ENCODE measurements around the gene TRIM14. TPM values are rescaled to one million over a fixed set of nuclear protein-coding genes. Genes with fewer than 3 reads are reported as not detected.
A peak's percentile ranks its signal among the peaks of the same experiment; 100 is the strongest.
"Not testable (repeated sequence)": the region's sequence is repeated elsewhere in the genome, so short reads cannot be mapped to it uniquely, and the experiment has no call there.

Gene TRIM14
- total RNA-seq, 2 experiments from 2014 or later = 23.5 to 23.6 TPM

GRCh38 chr9:98121058-98121457 is 2.0 kb upstream of the TRIM14 start:
- Mint-ChIP-seq H3K4me3 (peak overlapping the region; percentile 84), H3K27me3 (no peaks in the 10 kb centered on the region), H3K27ac (peak overlapping the region; percentile 95), H3K4me1 (ENCODE audit: low read depth) (peaks cover 54% of the 10 kb centered on the region), H3K9me3 (no peaks in the 10 kb centered on the region), H3K36me3 (ENCODE audit: low read depth) (peaks cover 32% of the 10 kb centered on the region)
- peak overlapping the region in 1 of 2 donors; percentile 37 for H3K27ac ChIP-seq (ENCODE audit: low read depth in 1 of 2, low read length in 2 of 2)
- peak; percentile 18 for ATAC-seq (ENCODE audit: poor library complexity)
- H3K27me3 ChIP-seq (ENCODE audit: control insufficient read depth in 1 of 2, insufficient read depth in 2 of 2, low read length in 2 of 2) = no peaks in the 10 kb centered on the region
- no peak overlapping the region for H3K4me3 ChIP-seq (ENCODE audit: low read length)
- intact Hi-C loops (cut with DNase I, micrococcal nuclease) = loop anchor here in 1 of 2 experiments (5.0 kb wide), 1 partner anchor 709 kb away; the partner anchor contains the start of gene TDRD7
- POLR2A ChIA-PET = interaction anchor here (0.9 to 6.1 kb wide), 12 partner anchors 10 to 215 kb away, joined by 3 to 138 read pairs (median 9); partner anchors contain the start of genes CORO2A and TBC1D2
- peak in 3 of 14 experiments; percentile 45 to 68 (median 55) for DNase-seq
- CTCF ChIA-PET = interaction anchor here (0.6 to 1.8 kb wide), 6 partner anchors 8 to 135 kb away, joined by 3 to 8 read pairs (median 4); partner anchors contain the start of genes CORO2A and TBC1D2
- no peaks in the 10 kb centered on the region for H3K9me3 ChIP-seq (ENCODE audit: control insufficient read depth in 1 of 2, insufficient read depth in 1 of 2, low read length in 2 of 2)
- TF ChIP-seq CTCF (IDR thresholded peaks at IDR 0.05) = no peak
- H3K4me1 ChIP-seq (ENCODE audit: insufficient read depth, low read length) = peaks cover 55% of the 10 kb centered on the region
- peaks cover 11% of the 10 kb centered on the region for H3K36me3 ChIP-seq (ENCODE audit: insufficient read depth, low read length)

GRCh38 chr9:98120476-98120875 is 1.5 kb upstream of the TRIM14 start:
- no peak for TF ChIP-seq CTCF (IDR thresholded peaks at IDR 0.05)
- peaks cover 16% of the 10 kb centered on the region for H3K36me3 ChIP-seq (ENCODE audit: insufficient read depth, low read length)
- intact Hi-C loops (cut with DNase I, micrococcal nuclease) = loop anchor here in 1 of 2 experiments (5.0 kb wide), 1 partner anchor 708 kb away; the partner anchor contains the start of gene TDRD7
- ChIA-PET POLR2A (interaction anchor here (0.7 to 6.1 kb wide), 14 partner anchors 9 to 215 kb away, joined by 3 to 138 read pairs (median 8); partner anchors contain the start of genes ANP32B, CORO2A and TBC1D2), CTCF (interaction anchor here (0.7 to 1.8 kb wide), 5 partner anchors 19 to 135 kb away, joined by 3 to 8 read pairs (median 4); partner anchors contain the start of genes CORO2A and TBC1D2)
- H3K27me3 ChIP-seq (ENCODE audit: control insufficient read depth in 1 of 2, insufficient read depth in 2 of 2, low read length in 2 of 2) = no peaks in the 10 kb centered on the region
- DNase-seq (no peak), ATAC-seq (ENCODE audit: poor library complexity) (no peak)
- H3K4me3 ChIP-seq (ENCODE audit: low read length) = no peak overlapping the region
- peak overlapping the region; percentile 95 for H3K27ac Mint-ChIP-seq
- H3K9me3 ChIP-seq (ENCODE audit: control insufficient read depth in 1 of 2, insufficient read depth in 1 of 2, low read length in 2 of 2) = no peaks in the 10 kb centered on the region
- peak overlapping the region; percentile 84 for H3K4me3 Mint-ChIP-seq
- H3K4me1 ChIP-seq (ENCODE audit: insufficient read depth, low read length) = peaks cover 60% of the 10 kb centered on the region
- no peaks in the 10 kb centered on the region for H3K9me3 Mint-ChIP-seq
- peaks cover 37% of the 10 kb centered on the region for H3K36me3 Mint-ChIP-seq (ENCODE audit: low read depth)
- H3K27ac ChIP-seq (ENCODE audit: low read depth in 1 of 2, low read length in 2 of 2) = peak overlapping the region; percentile 37 to 79
- no peaks in the 10 kb centered on the region for H3K27me3 Mint-ChIP-seq
- peaks cover 57% of the 10 kb centered on the region for H3K4me1 Mint-ChIP-seq (ENCODE audit: low read depth)

- peaks cover 73% of the 10 kb centered on the region for H3K4me1 Mint-ChIP-seq (ENCODE audit: low read depth)
- H3K27ac Mint-ChIP-seq = peak overlapping the region; percentile 95
- ChIA-PET POLR2A (interaction anchor here (0.7 to 6.1 kb wide), 13 partner anchors 9 to 421 kb away, joined by 3 to 138 read pairs (median 7); partner anchors contain the start of genes ANP32B, CORO2A, TBC1D2 and TRMO), CTCF (interaction anchor here (0.7 to 3.1 kb wide), 16 partner anchors 9 to 216 kb away, joined by 3 to 26 read pairs (median 4); partner anchors contain the start of gene NANS)
- Histone ChIP-seq H3K36me3 (ENCODE audit: insufficient read depth, low read length) (peaks cover 11% of the 10 kb centered on the region), H3K9me3 (ENCODE audit: control insufficient read depth in 1 of 2, insufficient read depth in 1 of 2, low read length in 2 of 2) (no peaks in the 10 kb centered on the region), H3K4me3 (ENCODE audit: low read length) (peak overlapping the region; percentile 89), H3K4me1 (ENCODE audit: insufficient read depth, low read length) (peaks cover 66% of the 10 kb centered on the region), H3K27me3 (ENCODE audit: control insufficient read depth in 1 of 2, insufficient read depth in 2 of 2, low read length in 2 of 2) (no peaks in the 10 kb centered on the region), H3K27ac (ENCODE audit: low read depth in 1 of 2, low read length in 2 of 2) (peak overlapping the region; percentile 79 to 84)
- H3K27me3 Mint-ChIP-seq = no peaks in the 10 kb centered on the region
- peak overlapping the region; percentile 90 for H3K4me3 Mint-ChIP-seq
- H3K36me3 Mint-ChIP-seq (ENCODE audit: low read depth) = peaks cover 36% of the 10 kb centered on the region
- no peaks in the 10 kb centered on the region for H3K9me3 Mint-ChIP-seq
- ATAC-seq (ENCODE audit: poor library complexity) (peak; percentile 87), DNase-seq (peak; percentile 25 to 82 (median 46))
- peak; percentile 54 for TF ChIP-seq CTCF (IDR thresholded peaks at IDR 0.05)
- intact Hi-C loops (cut with DNase I, micrococcal nuclease) = loop anchor here (1.0 to 5.0 kb wide), 9 partner anchors 10 to 196 kb away; partner anchors contain the start of genes CORO2A (in 1 of the 2) and TRMO (in 1 of the 2)
These were observed 910 bp downstream of the TRIM14 start for GRCh38 chr9:98117984-98118639.

- H3K27ac ChIP-seq (ENCODE audit: low read depth in 1 of 2, low read length in 2 of 2); H3K4me3 ChIP-seq (ENCODE audit: low read length); H3K9me3 ChIP-seq (ENCODE audit: control insufficient read depth in 1 of 2, insufficient read depth in 1 of 2, low read length in 2 of 2); DNase-seq; H3K9me3 Mint-ChIP-seq; ATAC-seq (ENCODE audit: poor library complexity); H3K27me3 ChIP-seq (ENCODE audit: control insufficient read depth in 1 of 2, insufficient read depth in 2 of 2, low read length in 2 of 2); H3K27me3 Mint-ChIP-seq: not testable (repeated sequence)
- peaks cover 39% of the 10 kb centered on the region for H3K36me3 Mint-ChIP-seq (ENCODE audit: low read depth)
- peaks cover 68% of the 10 kb centered on the region for H3K4me1 Mint-ChIP-seq (ENCODE audit: low read depth)
- POLR2A ChIA-PET = interaction anchor here (2.7 to 5.9 kb wide), 2 partner anchors 8 to 18 kb away, joined by 51 to 138 read pairs; no protein-coding TSS in a partner anchor
- peaks cover 62% of the 10 kb centered on the region for H3K4me1 ChIP-seq (ENCODE audit: insufficient read depth, low read length)
- H3K36me3 ChIP-seq (ENCODE audit: insufficient read depth, low read length) = peaks cover 11% of the 10 kb centered on the region
- CTCF ChIA-PET = interaction anchor here (1.4 to 3.1 kb wide), 3 partner anchors 14 to 215 kb away, joined by 3 to 26 read pairs (median 5); no protein-coding TSS in a partner anchor
- H3K4me3 Mint-ChIP-seq = peak overlapping the region; percentile 90
- intact Hi-C loops (cut with DNase I, micrococcal nuclease) = loop anchor here in 1 of 2 experiments (5.0 kb wide), 2 partner anchors 75 to 195 kb away; partner anchors contain the start of genes CORO2A and TRMO
- peak overlapping the region; percentile 95 for H3K27ac Mint-ChIP-seq
These were observed 1.9 kb downstream of the TRIM14 start for GRCh38 chr9:98117097-98117496.

All from CD4-positive, alpha-beta T cell (primary cell).